IMR-90 (cell line): Measurements from ENCODE around the gene TNS3. TPM values are rescaled to one million over a fixed set of nuclear protein-coding genes. Genes with fewer than 3 reads are reported as not detected.
A peak's percentile ranks its signal among the peaks of the same experiment; 100 is the strongest.

Source experiments
- ATAC-seq: fragments of 200-7000 bp; cut with Tn5 transposase; 2 replicates; pipeline ENCODE4 v1.9.1; 2020; ENCODE audit warnings: low read depth, mild to moderate bottlenecking, moderate library complexity
- BruUV-seq: library from RNA; stranded (reverse); fragments of 400-500 nt; replicated peaks from 2 replicates; lab custom pipeline; 2021; lab: Mats Ljungman, UMichigan
- CTCF ChIA-PET: fragments of 300-600 bp; formaldehyde crosslinking; extraction: SDS; loops from one replicate; lab custom pipeline; 2021; ENCODE audit warnings: antibody characterized with exemption; lab: Yijun Ruan, JAX
- POLR2A ChIA-PET: fragments of 300-600 bp; sonication (Branson Sonifier 250); formaldehyde crosslinking; loops from one replicate; lab custom pipeline; 2022; ENCODE audit warnings: antibody characterized with exemption; ENCODE audit not compliant: unreplicated experiment; lab: Charles Lee
- DNase-seq: peaks from one replicate; pipeline ENCODE4 v3.0.0; 2013
- H2AFZ ChIP-seq: replicated peaks from 2 replicates; pipeline ENCODE3; 2013; ENCODE audit warnings: low read length, mild to moderate bottlenecking; ENCODE audit not compliant: poor library complexity
- H2AK5ac ChIP-seq: 2 replicates; pipeline ENCODE4 v1.6.1; 2013; ENCODE audit warnings: low read depth, low read length, inconsistent platforms
- H2AK9ac ChIP-seq: replicated peaks from 2 replicates; pipeline ENCODE3; 2013; ENCODE audit warnings: mild to moderate bottlenecking, low read depth, low read length, moderate library complexity; ENCODE audit not compliant: poor library complexity
- H2BK120ac ChIP-seq: 2 replicates; pipeline ENCODE4 v1.6.1; 2013; ENCODE audit warnings: low read depth, low read length, inconsistent platforms
- H2BK15ac ChIP-seq: 3 replicates; pipeline ENCODE4 v1.6.1; 2013; ENCODE audit warnings: low read depth, low read length, inconsistent platforms
- H2BK20ac ChIP-seq: 2 replicates; pipeline ENCODE4 v1.6.1; 2013; ENCODE audit warnings: low read depth, mild to moderate bottlenecking, inconsistent platforms, low read length, moderate library complexity
- H2BK5ac ChIP-seq: 2 replicates; pipeline ENCODE4 v1.6.1; 2013; ENCODE audit warnings: mild to moderate bottlenecking, low read depth, low read length, inconsistent platforms; ENCODE audit not compliant: poor library complexity, severe bottlenecking
- H3K14ac ChIP-seq: replicated peaks from 2 replicates; pipeline ENCODE4 v1.6.1; 2013; ENCODE audit warnings: low read depth, low read length, inconsistent platforms
- H3K18ac ChIP-seq: 2 replicates; pipeline ENCODE4 v1.6.1; 2013; ENCODE audit warnings: low read depth, low read length, control low read depth
- H3K23ac ChIP-seq: 2 replicates; pipeline ENCODE4 v1.6.1; 2013; ENCODE audit warnings: low read depth, low read length, inconsistent platforms
- H3K27ac ChIP-seq: 2 replicates; pipeline ENCODE4 v1.5.1; 2013; ENCODE audit warnings: mild to moderate bottlenecking, control low read depth, low read length; ENCODE audit not compliant: insufficient read depth
- H3K27me3 ChIP-seq: 2 replicates; pipeline ENCODE4 v1.6.1; 2013; ENCODE audit warnings: low read length; ENCODE audit not compliant: control insufficient read depth, insufficient read depth
- H3K36me3 ChIP-seq: 2 replicates; pipeline ENCODE4 v1.6.1; 2013; ENCODE audit warnings: low read length, mixed read lengths; ENCODE audit not compliant: control insufficient read depth, insufficient read depth
- H3K4ac ChIP-seq: 2 replicates; pipeline ENCODE4 v1.6.1; 2013; ENCODE audit warnings: low read depth, low read length, inconsistent platforms
- H3K4me1 ChIP-seq: 2 replicates; pipeline ENCODE4 v1.6.1; 2013; ENCODE audit warnings: low read length, mixed read lengths; ENCODE audit not compliant: control insufficient read depth, insufficient read depth
- H3K4me2 ChIP-seq: 2 replicates; pipeline ENCODE4 v1.6.1; 2013; ENCODE audit warnings: low read depth, mild to moderate bottlenecking, control low read depth, low read length, moderate library complexity
- H3K4me3 ChIP-seq: 2 replicates; pipeline ENCODE4 v1.5.1; 2013; ENCODE audit warnings: low read depth, mild to moderate bottlenecking, control low read depth, low read length, moderate library complexity; ENCODE audit not compliant: insufficient read depth
- H3K56ac ChIP-seq: 2 replicates; pipeline ENCODE4 v1.6.1; 2013; ENCODE audit warnings: low read length, inconsistent platforms; ENCODE audit not compliant: insufficient read depth; ENCODE audit errors: extremely low read depth
- H3K79me1 ChIP-seq, 2 experiments: 2 replicates each; pipeline ENCODE4 v1.6.1; 2013; ENCODE audit warnings: low read length in 2 of 2, inconsistent platforms in 1 of 2, low read depth in 1 of 2
- H3K9ac ChIP-seq: 2 replicates; pipeline ENCODE4 v1.6.1; 2013; ENCODE audit warnings: low read depth, low read length, control low read depth
- H3K9me1 ChIP-seq: 2 replicates; pipeline ENCODE4 v1.6.1; 2013; ENCODE audit warnings: low read length, inconsistent platforms; ENCODE audit not compliant: insufficient read depth
- H3K9me3 ChIP-seq: 2 replicates; pipeline ENCODE4 v1.6.1; 2013; ENCODE audit warnings: low read length; ENCODE audit not compliant: control insufficient read depth, insufficient read depth
- H4K20me1 ChIP-seq: 2 replicates; pipeline ENCODE4 v1.6.1; 2013; ENCODE audit warnings: low read length, inconsistent platforms; ENCODE audit not compliant: insufficient read depth
- H4K5ac ChIP-seq: 2 replicates; pipeline ENCODE4 v1.6.1; 2013; ENCODE audit warnings: mild to moderate bottlenecking, low read depth, low read length, control low read depth
- H4K8ac ChIP-seq, 2 experiments: 2 replicates each; pipeline ENCODE4 v1.6.1; 2013; ENCODE audit warnings: low read depth in 2 of 2, low read length in 2 of 2, control low read depth in 1 of 2, inconsistent platforms in 1 of 2
- H4K91ac ChIP-seq: 2 replicates; pipeline ENCODE4 v1.6.1; 2013; ENCODE audit warnings: low read depth, low read length, inconsistent platforms; ENCODE audit not compliant: insufficient read depth
- BHLHE40 ChIP-seq: fragments of 150-350 bp; IDR thresholded peaks from 2 replicates; pipeline ENCODE4 v1.6.1; 2016; ENCODE audit warnings: mild to moderate bottlenecking, low read depth, low read length
- ELK1 ChIP-seq: fragments of 150-350 bp; IDR thresholded peaks from 2 replicates; pipeline ENCODE4 v1.6.1; 2016; ENCODE audit warnings: low read depth, mild to moderate bottlenecking, low read length, moderate library complexity, borderline replicate concordance
- FOS ChIP-seq: fragments of 150-350 bp; IDR thresholded peaks from 2 replicates; pipeline ENCODE4 v1.6.1; 2016; ENCODE audit warnings: low read depth, low read length
- MXI1 ChIP-seq: IDR thresholded peaks from 2 replicates; pipeline ENCODE4 v1.6.1; 2012; ENCODE audit warnings: low read depth, mild to moderate bottlenecking, low read length, moderate library complexity, borderline replicate concordance
- RCOR1 ChIP-seq: IDR thresholded peaks from 2 replicates; pipeline ENCODE4 v1.6.1; 2012; ENCODE audit warnings: mild to moderate bottlenecking, low read length, improper control_type of control experiment; ENCODE audit not compliant: insufficient replicate concordance
- RFX5 ChIP-seq: IDR thresholded peaks from 2 replicates; pipeline ENCODE4 v1.8.0; 2012; ENCODE audit warnings: low read depth, mild to moderate bottlenecking, low read length, moderate library complexity
- SMC3 ChIP-seq: fragments of 150-350 bp; IDR thresholded peaks from 2 replicates; pipeline ENCODE4 v1.6.1; 2016; ENCODE audit warnings: low read depth, mild to moderate bottlenecking, antibody characterized with exemption, low read length, moderate library complexity
- WGBS, 2 experiments: methylation state at CpG; one replicate each; pipeline versions ENCODE4 v1.1.5 to v1.1.7; 2013; ENCODE audit warnings: missing lambda C conversion rate in 2 of 2; ENCODE audit not compliant: insufficient read length in 1 of 2; ENCODE audit errors: extremely low coverage in 2 of 2; 5-methylcytosine and 5-hydroxymethylcytosine counted together
- dilution Hi-C: fragments of 300-500 bp; cut with HindIII; formaldehyde crosslinking; loops from one replicate; pipeline ENCODE4 v1.14.3; 2018; ENCODE audit warnings: low sequenced_read_pairs; ENCODE audit not compliant: unreplicated experiment
- in situ Hi-C: fragments of 300-500 bp; cut with MboI; formaldehyde crosslinking; loops from 3 replicates; pipeline ENCODE4 v1.14.3; 2019; ENCODE audit warnings: low sequenced_read_pairs, inconsistent platforms, mixed read lengths
- intact Hi-C: fragments of 100-400 bp; cut with micrococcal nuclease; formaldehyde crosslinking; loops from 2 replicates; pipeline ENCODE4 v1.10.0; 2022
- polyA plus RNA-seq, 3 experiments: library from polyadenylated mRNA; depleted of rRNA; stranded (reverse); fragments of >200 nt; gene quantifications; 2 replicates each; pipeline ENCODE4 v1.2.3, GENCODE V29; 2012; ENCODE audit warnings: low replicate concordance in 1 of 3
- total RNA-seq: library from RNA; depleted of rRNA; stranded (reverse); fragments of >200 nt; gene quantifications from 2 replicates; pipeline ENCODE4 v1.2.3, GENCODE V29; 2012

TNS3 gene
- total and polyA plus RNA-seq, 2 of the 4 experiments (the other 2 are of a cell fraction): 64.3 to 79.2 TPM

- peaks cover 49% of the 10 kb centered on the region for H4K20me1 ChIP-seq
- peak overlapping the region; percentile 53 to 67; a peak in 3 of 4 replicates for H4K8ac ChIP-seq
- ATAC-seq: no peak
- no peak overlapping the region for H3K4me2 ChIP-seq
- peak overlapping the region; percentile 62; the same call in 1 of the 2 replicates for H3K23ac ChIP-seq
- peak overlapping the region; percentile 33; the same call in 1 of the 3 replicates for H2BK15ac ChIP-seq
- no peak for TF ChIP-seq RFX5
- no peak for TF ChIP-seq MXI1
- TF ChIP-seq ELK1: no peak
- no peak for TF ChIP-seq FOS
- TF ChIP-seq SMC3: no peak
- TF ChIP-seq BHLHE40: no peak
- TF ChIP-seq RCOR1: no peak
- H2BK5ac ChIP-seq: peak overlapping the region; percentile 15
- H3K27me3 ChIP-seq: no peaks in the 10 kb centered on the region
- peak overlapping the region; percentile 54 for H2BK20ac ChIP-seq
- H2AK9ac ChIP-seq: peak overlapping the region; percentile 34
- peak overlapping the region; percentile 15; the same call in 1 of the 2 replicates for H4K5ac ChIP-seq
- no peaks in the 10 kb centered on the region for H3K9me3 ChIP-seq
- peak overlapping the region; percentile 68 for H2BK120ac ChIP-seq
- peaks cover 27% of the 10 kb centered on the region for H3K4me1 ChIP-seq
- 94% methylated on average over 12 of the region's 16 CpGs; no CpG with 5 or more reads in 1 of the 2 experiments for WGBS, 2 experiments
- intact Hi-C loops (loop anchor here (2.0 to 5.0 kb wide), 2 partner anchors 69 to 305 kb away; no protein-coding TSS in a partner anchor), dilution Hi-C loops (no loop called here), in situ Hi-C loops (no loop called here)
- no peak overlapping the region for H3K9ac ChIP-seq
- H4K91ac ChIP-seq: peak overlapping the region; percentile 81; the same call in 1 of the 2 replicates
- H3K79me1 ChIP-seq: peaks cover 45 to 91% of the 10 kb centered on the region in 2 experiments
- no peak overlapping the region for H3K4me3 ChIP-seq
- POLR2A ChIA-PET: interaction anchor here (0.6 to 1.1 kb wide), 2 partner anchors 98 to 156 kb away, joined by 3 to 5 read pairs; no protein-coding TSS in a partner anchor
- peak overlapping the region; percentile 57 for H3K18ac ChIP-seq
- no peak for DNase-seq
- CTCF ChIA-PET: no interaction called here
- H3K56ac ChIP-seq: no peak overlapping the region
- BruUV-seq: no TSS peak
- peak overlapping the region; percentile 19 for H3K27ac ChIP-seq
- peak overlapping the region; percentile 38 for H3K14ac ChIP-seq
- H3K36me3 ChIP-seq: peaks cover 28% of the 10 kb centered on the region
- peak overlapping the region; percentile 73 for H3K4ac ChIP-seq
- H2AK5ac ChIP-seq: peak overlapping the region; percentile 74
- peaks cover 52% of the 10 kb centered on the region for H3K9me1 ChIP-seq
- no peak overlapping the region for H2AFZ ChIP-seq
Measured at GRCh38 chr7:47511699-47512370, 70.1 kb downstream of the TNS3 start.
